HCT116 (cell line): Measurements from ENCODE around the gene LYST. TPM values are rescaled to one million over a fixed set of nuclear protein-coding genes. Genes with fewer than 3 reads are reported as not detected.

Source experiments
- ATAC-seq: fragments of 200-7000 bp; cut with Tn5 transposase; 2 replicates; pipeline ENCODE4 v1.9.1; 2020; ENCODE audit warnings: mild to moderate bottlenecking, moderate library complexity
- BruUV-seq: library from RNA; stranded (reverse); fragments of 400-500 nt; replicated peaks from 2 replicates; lab custom pipeline; 2021; lab: Mats Ljungman, UMichigan
- CTCF ChIA-PET: fragments of 300-600 bp; sonication (Branson Sonifier 250); formaldehyde crosslinking; loops from one replicate; lab custom pipeline; 2021; ENCODE audit warnings: antibody characterized with exemption; lab: Charles Lee
- POLR2A ChIA-PET: fragments of 300-600, 350-600 bp; sonication (Branson Sonifier 250); formaldehyde crosslinking; loops from one replicate; lab custom pipeline; 2021; ENCODE audit warnings: antibody characterized with exemption; lab: Charles Lee
- RAD21 ChIA-PET, 2 experiments: fragments of 300-600 bp; sonication (Branson Sonifier 250); formaldehyde crosslinking; loops; one replicate each; lab custom pipeline; 2023; ENCODE audit warnings: low total read pairs in 2 of 2; ENCODE audit not compliant: uncharacterized antibody in 2 of 2, unreplicated experiment in 2 of 2, low non-redundant PET in 1 of 2; lab: Charles Lee
- DNase-seq: peaks from one replicate; pipeline ENCODE4 v3.0.0-alpha.2; 2010; ENCODE audit warnings: low read depth, low spot score
- H2AFZ ChIP-seq: fragments of 200-600 bp; shearing (Covaris generic), sonication (generic); 2 replicates; pipeline ENCODE4 v1.6.1; 2017; ENCODE audit warnings: low read depth, mixed run types, mixed read lengths, antibody characterized with exemption, low read length; ENCODE audit not compliant: poor library complexity, severe bottlenecking
- H3K27ac ChIP-seq: 2 replicates; pipeline ENCODE4 v1.5.1; 2012; ENCODE audit warnings: low read depth, low read length
- H3K27me3 ChIP-seq: fragments of 200-600 bp; sonication (generic); 2 replicates; pipeline ENCODE4 v1.6.1; 2016; ENCODE audit warnings: mixed run types, low read length, mixed read lengths; ENCODE audit not compliant: insufficient read depth
- H3K36me3 ChIP-seq, 2 experiments: fragments of 200-500 bp in 1 of 2; fragments of 200-600 bp in 1 of 2; sonication (Bioruptor generic) in 1 of 2; sonication (generic) in 1 of 2; 2 replicates each; pipeline versions ENCODE4 v1.5.1 to v1.6.1; 2014 to 2016; ENCODE audit warnings: low read length in 2 of 2, inconsistent platforms in 1 of 2, mixed read lengths in 1 of 2, mixed run types in 1 of 2; ENCODE audit not compliant: insufficient read depth in 2 of 2, control insufficient read depth in 1 of 2
- H3K4me1 ChIP-seq, 2 experiments: fragments of 200-600 bp in 1 of 2; sonication (generic) in 1 of 2; 2 replicates each; pipeline versions ENCODE4 v1.5.1 to v1.6.1; 2012 to 2017; ENCODE audit warnings: low read length in 2 of 2, inconsistent platforms in 1 of 2, mild to moderate bottlenecking in 1 of 2, mixed read lengths in 1 of 2, mixed run types in 1 of 2, moderate library complexity in 1 of 2; ENCODE audit not compliant: insufficient read depth in 2 of 2, control insufficient read depth in 1 of 2
- H3K4me2 ChIP-seq: fragments of 200-600 bp; sonication (generic); 2 replicates; pipeline ENCODE4 v1.6.1; 2017; ENCODE audit warnings: mixed run types, low read length, mixed read lengths
- H3K4me3 ChIP-seq, 2 experiments: fragments of 200-600 bp in 1 of 2; sonication (generic) in 1 of 2; replicated peaks in 1 of 2; 2 replicates each; pipeline ENCODE4 v1.5.1; 2011 to 2016; ENCODE audit warnings: low read length in 2 of 2, control low read depth in 1 of 2, low read depth in 1 of 2, mild to moderate bottlenecking in 1 of 2, mixed read lengths in 1 of 2, mixed run types in 1 of 2
- H3K79me2 ChIP-seq: fragments of 200-600 bp; sonication (generic); 2 replicates; pipeline ENCODE4 v1.6.1; 2017; ENCODE audit warnings: mild to moderate bottlenecking, mixed run types, low read length, moderate library complexity, mixed read lengths; ENCODE audit not compliant: insufficient read depth
- H3K9ac ChIP-seq: fragments of 200-600 bp; sonication (generic); 2 replicates; pipeline ENCODE4 v1.6.1; 2016; ENCODE audit warnings: low read length, mixed read lengths
- H3K9me2 ChIP-seq: fragments of 200-600 bp; sonication (generic), shearing (Covaris generic); 2 replicates; pipeline ENCODE4 v1.6.1; 2017; ENCODE audit warnings: mixed run types, mild to moderate bottlenecking, moderate library complexity; ENCODE audit not compliant: insufficient read depth
- H3K9me3 ChIP-seq, 2 experiments: fragments of 200-500 bp in 1 of 2; fragments of 200-600 bp in 1 of 2; sonication (Bioruptor generic) in 1 of 2; sonication (generic) in 1 of 2; 2 replicates each; pipeline ENCODE4 v1.6.1; 2014 to 2017; ENCODE audit warnings: low read length in 2 of 2, mixed read lengths in 2 of 2, inconsistent platforms in 1 of 2, low read depth in 1 of 2, mild to moderate bottlenecking in 1 of 2, mixed run types in 1 of 2, moderate library complexity in 1 of 2; ENCODE audit not compliant: control insufficient read depth in 1 of 2, insufficient read depth in 1 of 2
- H4K20me1 ChIP-seq: fragments of 200-600 bp; sonication (generic), shearing (Covaris generic); 2 replicates; pipeline ENCODE4 v1.6.1; 2017; ENCODE audit warnings: mixed run types, mild to moderate bottlenecking, moderate library complexity; ENCODE audit not compliant: insufficient read depth
- ATF3 ChIP-seq: IDR thresholded peaks from 2 replicates; pipeline ENCODE4 v1.6.1; 2012
- EZH2 ChIP-seq: fragments of 200-600 bp; sonication (generic); IDR thresholded peaks from 2 replicates; pipeline ENCODE4 v1.6.1; 2017; ENCODE audit warnings: antibody characterized with exemption, mixed run types
- POLR2A ChIP-seq: IDR thresholded peaks from 2 replicates; pipeline ENCODE4 v1.7.0; 2011; ENCODE audit warnings: borderline replicate concordance; ENCODE audit not compliant: insufficient read depth, insufficient read length; ENCODE audit errors: extremely low read depth
- RAD21 ChIP-seq: IDR thresholded peaks from 2 replicates; pipeline ENCODE4 v1.6.1; 2012; ENCODE audit warnings: low read depth, mild to moderate bottlenecking
- SIN3A ChIP-seq: IDR thresholded peaks from 2 replicates; pipeline ENCODE4 v1.6.1; 2012; ENCODE audit warnings: low read depth
- SP1 ChIP-seq: IDR thresholded peaks from 2 replicates; pipeline ENCODE4 v1.6.1; 2012; ENCODE audit warnings: low read depth
- SRF ChIP-seq: IDR thresholded peaks from 2 replicates; pipeline ENCODE4 v1.6.1; 2012; ENCODE audit warnings: low read depth
- TCF7L2 ChIP-seq: IDR thresholded peaks from 2 replicates; pipeline ENCODE4 v1.7.0; 2011; ENCODE audit warnings: borderline replicate concordance, inconsistent platforms; ENCODE audit not compliant: insufficient read depth, insufficient read length; ENCODE audit errors: extremely low read depth
- ZFX ChIP-seq: fragments of 450-650 bp; IDR thresholded peaks from 2 replicates; pipeline ENCODE4 v1.6.1; 2017
- intact Hi-C: fragments of 100-400 bp; cut with micrococcal nuclease; formaldehyde crosslinking; loops from 2 replicates; pipeline ENCODE4 v1.10.0; 2022
- total RNA-seq: library from RNA; stranded (reverse); gene quantifications from one replicate; pipeline ENCODE4 v1.2.1, GENCODE V29; 2021; ENCODE audit not compliant: unreplicated experiment
- TF ChIP-seq, protein P1 (sequence below): IDR thresholded peaks from 2 replicates; pipeline ENCODE4 v1.6.1; 2012; ENCODE audit warnings: low read depth
- TF ChIP-seq, protein P2 (sequence below), 3 experiments: fragments of 200-600 bp in 1 of 3; sonication (generic) in 1 of 3; IDR thresholded peaks in 2 of 3; conservative IDR thresholded peaks in 1 of 3; 2 replicates each; pipeline ENCODE4 v1.5.1; 2012 to 2017; ENCODE audit warnings: low read depth in 2 of 3, low read length in 2 of 3, antibody characterized with exemption in 1 of 3, borderline replicate concordance in 1 of 3, control low read depth in 1 of 3, mild to moderate bottlenecking in 1 of 3, mixed read lengths in 1 of 3, mixed run types in 1 of 3, moderate library complexity in 1 of 3; ENCODE audit not compliant: insufficient read depth in 1 of 3
- TF ChIP-seq, protein P3 (sequence below): IDR thresholded peaks from 2 replicates; pipeline ENCODE4 v1.6.1; 2011; ENCODE audit warnings: mild to moderate bottlenecking, low read length, moderate library complexity; ENCODE audit not compliant: insufficient replicate concordance; ENCODE audit errors: extremely low read depth

The LYST gene
- total RNA-seq, 1 experiment from 2014 or later, result 6.6 TPM

- TF ChIP-seq, protein P1, sequence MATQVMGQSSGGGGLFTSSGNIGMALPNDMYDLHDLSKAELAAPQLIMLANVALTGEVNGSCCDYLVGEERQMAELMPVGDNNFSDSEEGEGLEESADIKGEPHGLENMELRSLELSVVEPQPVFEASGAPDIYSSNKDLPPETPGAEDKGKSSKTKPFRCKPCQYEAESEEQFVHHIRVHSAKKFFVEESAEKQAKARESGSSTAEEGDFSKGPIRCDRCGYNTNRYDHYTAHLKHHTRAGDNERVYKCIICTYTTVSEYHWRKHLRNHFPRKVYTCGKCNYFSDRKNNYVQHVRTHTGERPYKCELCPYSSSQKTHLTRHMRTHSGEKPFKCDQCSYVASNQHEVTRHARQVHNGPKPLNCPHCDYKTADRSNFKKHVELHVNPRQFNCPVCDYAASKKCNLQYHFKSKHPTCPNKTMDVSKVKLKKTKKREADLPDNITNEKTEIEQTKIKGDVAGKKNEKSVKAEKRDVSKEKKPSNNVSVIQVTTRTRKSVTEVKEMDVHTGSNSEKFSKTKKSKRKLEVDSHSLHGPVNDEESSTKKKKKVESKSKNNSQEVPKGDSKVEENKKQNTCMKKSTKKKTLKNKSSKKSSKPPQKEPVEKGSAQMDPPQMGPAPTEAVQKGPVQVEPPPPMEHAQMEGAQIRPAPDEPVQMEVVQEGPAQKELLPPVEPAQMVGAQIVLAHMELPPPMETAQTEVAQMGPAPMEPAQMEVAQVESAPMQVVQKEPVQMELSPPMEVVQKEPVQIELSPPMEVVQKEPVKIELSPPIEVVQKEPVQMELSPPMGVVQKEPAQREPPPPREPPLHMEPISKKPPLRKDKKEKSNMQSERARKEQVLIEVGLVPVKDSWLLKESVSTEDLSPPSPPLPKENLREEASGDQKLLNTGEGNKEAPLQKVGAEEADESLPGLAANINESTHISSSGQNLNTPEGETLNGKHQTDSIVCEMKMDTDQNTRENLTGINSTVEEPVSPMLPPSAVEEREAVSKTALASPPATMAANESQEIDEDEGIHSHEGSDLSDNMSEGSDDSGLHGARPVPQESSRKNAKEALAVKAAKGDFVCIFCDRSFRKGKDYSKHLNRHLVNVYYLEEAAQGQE, result no peak
- TF ChIP-seq, protein P2, sequence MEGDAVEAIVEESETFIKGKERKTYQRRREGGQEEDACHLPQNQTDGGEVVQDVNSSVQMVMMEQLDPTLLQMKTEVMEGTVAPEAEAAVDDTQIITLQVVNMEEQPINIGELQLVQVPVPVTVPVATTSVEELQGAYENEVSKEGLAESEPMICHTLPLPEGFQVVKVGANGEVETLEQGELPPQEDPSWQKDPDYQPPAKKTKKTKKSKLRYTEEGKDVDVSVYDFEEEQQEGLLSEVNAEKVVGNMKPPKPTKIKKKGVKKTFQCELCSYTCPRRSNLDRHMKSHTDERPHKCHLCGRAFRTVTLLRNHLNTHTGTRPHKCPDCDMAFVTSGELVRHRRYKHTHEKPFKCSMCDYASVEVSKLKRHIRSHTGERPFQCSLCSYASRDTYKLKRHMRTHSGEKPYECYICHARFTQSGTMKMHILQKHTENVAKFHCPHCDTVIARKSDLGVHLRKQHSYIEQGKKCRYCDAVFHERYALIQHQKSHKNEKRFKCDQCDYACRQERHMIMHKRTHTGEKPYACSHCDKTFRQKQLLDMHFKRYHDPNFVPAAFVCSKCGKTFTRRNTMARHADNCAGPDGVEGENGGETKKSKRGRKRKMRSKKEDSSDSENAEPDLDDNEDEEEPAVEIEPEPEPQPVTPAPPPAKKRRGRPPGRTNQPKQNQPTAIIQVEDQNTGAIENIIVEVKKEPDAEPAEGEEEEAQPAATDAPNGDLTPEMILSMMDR (IDR thresholded peaks at IDR 0.05 in 2 of 3, conservative IDR thresholded peaks at IDR 0.05 in 1 of 3; ENCODE audit: borderline replicate concordance in 1 of 3, insufficient read depth in 1 of 3, low read depth in 2 of 3, low read length in 2 of 3), result no peak
- no peak for TF ChIP-seq SIN3A
These were observed 31.5 kb downstream of the LYST start (continued) for GRCh38 chr1:235835226-235835625.

DNA sequence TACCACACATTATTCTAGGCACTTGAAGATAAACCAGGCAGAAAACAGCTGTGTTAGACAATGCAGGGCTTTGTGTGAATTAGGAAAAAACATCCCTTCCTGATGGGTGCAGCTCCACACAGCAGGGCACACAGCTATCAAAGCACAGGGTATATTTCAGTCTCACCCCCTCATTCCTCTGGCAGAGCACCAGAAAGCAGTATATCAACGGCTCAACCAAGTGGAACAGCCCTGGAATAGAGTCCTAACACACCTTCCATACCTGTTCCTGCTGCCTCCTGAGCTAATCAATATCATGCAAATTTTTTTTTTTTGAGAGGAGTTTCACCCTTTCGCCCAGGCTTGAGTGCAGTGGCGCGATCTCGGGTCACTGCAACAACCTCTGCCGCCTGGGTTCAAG, 32.1 kb downstream of the LYST start:
- no peak overlapping the region for H3K4me3 ChIP-seq
- H3K27ac ChIP-seq, result no peak overlapping the region
- no peak for DNase-seq
- intact Hi-C loops, result no loop called here
- no peaks in the 10 kb centered on the region for H3K36me3 ChIP-seq
- H3K4me2 ChIP-seq, result no peak overlapping the region
- ATAC-seq, result no peak
- TF ChIP-seq, protein P3, sequence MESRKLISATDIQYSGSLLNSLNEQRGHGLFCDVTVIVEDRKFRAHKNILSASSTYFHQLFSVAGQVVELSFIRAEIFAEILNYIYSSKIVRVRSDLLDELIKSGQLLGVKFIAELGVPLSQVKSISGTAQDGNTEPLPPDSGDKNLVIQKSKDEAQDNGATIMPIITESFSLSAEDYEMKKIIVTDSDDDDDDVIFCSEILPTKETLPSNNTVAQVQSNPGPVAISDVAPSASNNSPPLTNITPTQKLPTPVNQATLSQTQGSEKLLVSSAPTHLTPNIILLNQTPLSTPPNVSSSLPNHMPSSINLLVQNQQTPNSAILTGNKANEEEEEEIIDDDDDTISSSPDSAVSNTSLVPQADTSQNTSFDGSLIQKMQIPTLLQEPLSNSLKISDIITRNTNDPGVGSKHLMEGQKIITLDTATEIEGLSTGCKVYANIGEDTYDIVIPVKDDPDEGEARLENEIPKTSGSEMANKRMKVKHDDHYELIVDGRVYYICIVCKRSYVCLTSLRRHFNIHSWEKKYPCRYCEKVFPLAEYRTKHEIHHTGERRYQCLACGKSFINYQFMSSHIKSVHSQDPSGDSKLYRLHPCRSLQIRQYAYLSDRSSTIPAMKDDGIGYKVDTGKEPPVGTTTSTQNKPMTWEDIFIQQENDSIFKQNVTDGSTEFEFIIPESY, result no peak
- TF ChIP-seq ZFX (no peak), EZH2 (no peak), RAD21 (no peak), SP1 (no peak), POLR2A (no peak), ATF3 (no peak), TCF7L2 (no peak), SRF (no peak), SIN3A (no peak)
- TF ChIP-seq, all 23 proteins: peak for 0
- Histone ChIP-seq H3K9me2 (no peaks in the 10 kb centered on the region), H3K4me1 (peaks cover 0 to 10% of the 10 kb centered on the region in 2 experiments; a peak in 2 of 4 replicates), H3K27me3 (no peaks in the 10 kb centered on the region), H3K79me2 (no peaks in the 10 kb centered on the region), H2AFZ (no peak overlapping the region), H3K9me3 (no peaks in the 10 kb centered on the region), H3K9ac (no peak overlapping the region), H4K20me1 (no peaks in the 10 kb centered on the region)
- POLR2A ChIA-PET, result no interaction called here
- RAD21 ChIA-PET, result no interaction called here
- no TSS peak for BruUV-seq
- CTCF ChIA-PET, result interaction anchor here (2.4 kb wide), 1 partner anchor 8 kb away, joined by 10 read pairs; no protein-coding TSS in a partner anchor
